K562 (cell line): ENCODE data around the gene SMAGP. TPM values are rescaled to one million over a fixed set of nuclear protein-coding genes. Genes with fewer than 3 reads are reported as not detected.

Source experiments
- CBFA2T3 ChIP-seq: fragments of 450-650 bp; IDR thresholded peaks from 2 replicates; pipeline ENCODE4 v1.6.1; 2017
- ELF4 ChIP-seq: fragments of 450-650 bp; formaldehyde crosslinking; IDR thresholded peaks from 2 replicates; pipeline ENCODE4 v1.4.0; 2022; ENCODE audit warnings: missing genetic modification characterization
- GABPA ChIP-seq: fragments of 200-800 bp; sonication (Bioruptor generic); conservative IDR thresholded peaks from 2 replicates; pipeline ENCODE4 v1.6.1; 2016; ENCODE audit warnings: low read depth, missing genetic modification characterization, missing compliant biosample characterization
- KLF1 ChIP-seq: fragments of 450-650 bp; IDR thresholded peaks from 2 replicates; pipeline ENCODE4 v1.6.1; 2016; ENCODE audit warnings: missing genetic modification characterization, missing compliant biosample characterization
- NCOA1 ChIP-seq: fragments of 450-650 bp; IDR thresholded peaks from 2 replicates; pipeline ENCODE4 v1.6.1; 2016; ENCODE audit warnings: low read depth
- NFRKB ChIP-seq: fragments of 450-650 bp; IDR thresholded peaks from 2 replicates; pipeline ENCODE4 v1.6.1; 2016; ENCODE audit warnings: low read depth
- TAF7 ChIP-seq: fragments of 450-650 bp; IDR thresholded peaks from 2 replicates; pipeline ENCODE4 v1.6.1; 2016; ENCODE audit warnings: missing genetic modification characterization, missing compliant biosample characterization
- ZNF197 ChIP-seq: fragments of 200-800 bp; sonication (Bioruptor generic); IDR thresholded peaks from 2 replicates; pipeline ENCODE4 v1.6.1; 2016; ENCODE audit warnings: low read depth, missing genetic modification characterization, missing compliant biosample characterization
- ZNF316 ChIP-seq: fragments of 450-650 bp; IDR thresholded peaks from 2 replicates; pipeline ENCODE4 v1.6.1; 2016
- ZNF384 ChIP-seq: IDR thresholded peaks from 2 replicates; pipeline ENCODE4 v1.6.1; 2012; ENCODE audit warnings: low read depth, low read length, improper control_type of control experiment
- ZNF696 ChIP-seq: fragments of 250-450 bp; sonication (Bioruptor Pico); conservative IDR thresholded peaks from 2 replicates; pipeline ENCODE4 v1.4.0; 2020; ENCODE audit warnings: mild to moderate bottlenecking, moderate library complexity
- polyA plus RNA-seq, 8 experiments: library from polyadenylated mRNA; depleted of rRNA in 4 of 8; stranded (reverse) in 5 of 8; unstranded in 3 of 8; fragments of >200 nt; fragmentation: Nextera tagmentation in 2 of 8; fragmentation: Illumina TruSeq in 1 of 8; extraction: Ambion mirVana in 2 of 8; extraction: Trizol in 1 of 8; gene quantifications; 2 replicates each; pipeline versions ENCODE4 v1.2.1 to v1.2.3, GENCODE V29; 2011 to 2014; ENCODE audit warnings: inconsistent platforms in 1 of 8, missing spikeins in 1 of 8
- total RNA-seq, 7 experiments: library from RNA; depleted of rRNA in 6 of 7; stranded (reverse); fragments of >200 nt in 6 of 7; fragmentation: Illumina TruSeq in 2 of 7; extraction: Trizol in 2 of 7; gene quantifications; 2 replicates each; pipeline versions ENCODE4 v1.2.1 to v1.2.3, GENCODE V29; 2011 to 2021; ENCODE audit warnings: low replicate concordance in 1 of 7
- TF ChIP-seq, protein P1 (sequence below): sonication (generic); formaldehyde crosslinking; IDR thresholded peaks from 2 replicates; pipeline ENCODE4 v1.8.1; 2023; ENCODE audit warnings: mild to moderate bottlenecking, missing genetic modification reagents
- TF ChIP-seq, protein P2 (sequence below): fragments of 200-800 bp; sonication (Bioruptor generic); IDR thresholded peaks from 2 replicates; pipeline ENCODE4 v1.6.1; 2016; ENCODE audit warnings: missing genetic modification characterization, missing compliant biosample characterization
- TF ChIP-seq, protein P3 (sequence below): sonication (generic); formaldehyde crosslinking; IDR thresholded peaks from 2 replicates; pipeline ENCODE4 v1.8.0; 2023; ENCODE audit warnings: mild to moderate bottlenecking, missing genetic modification reagents
- TF ChIP-seq, protein P4 (sequence below): fragments of 250-450 bp; sonication (Bioruptor Pico); IDR thresholded peaks from 2 replicates; pipeline ENCODE4 v1.4.0; 2020

The SMAGP gene
- total and polyA plus RNA-seq, 9 of the 15 experiments (the other 6 are each of a cell fraction or from before 2014, with no cell fraction given): 23.1 to 62.3 (median 29.9) TPM

DNA sequence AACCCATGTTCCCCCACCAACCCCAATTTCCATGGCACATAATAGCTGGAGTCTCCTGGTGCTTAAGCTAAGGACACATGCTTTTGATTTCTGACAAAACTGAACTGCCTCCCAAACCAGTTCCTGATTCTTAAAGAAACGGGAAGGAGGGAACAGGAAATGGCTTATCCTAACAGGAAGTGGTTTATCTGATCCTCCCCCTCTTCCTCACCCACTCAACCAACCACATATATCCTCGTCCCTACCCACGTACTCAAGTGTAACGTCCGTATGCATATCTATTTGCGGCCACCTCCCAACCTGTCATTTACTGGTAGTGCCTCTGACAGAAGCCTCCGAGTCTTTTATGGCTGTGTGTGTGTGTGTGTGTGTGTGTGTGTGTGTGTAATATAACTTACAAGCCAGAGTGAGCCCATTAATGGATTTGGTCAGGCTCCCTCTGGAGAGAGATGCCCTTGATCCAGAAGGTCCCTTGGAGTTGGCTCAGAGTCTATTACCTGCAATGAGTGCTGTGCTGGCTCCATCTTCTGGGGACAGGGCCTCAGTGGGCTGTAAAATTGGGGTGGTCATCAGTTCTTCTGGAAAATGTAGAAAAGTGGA is 23.9 kb downstream of the SMAGP start (continued):
- TF ChIP-seq, protein P1, sequence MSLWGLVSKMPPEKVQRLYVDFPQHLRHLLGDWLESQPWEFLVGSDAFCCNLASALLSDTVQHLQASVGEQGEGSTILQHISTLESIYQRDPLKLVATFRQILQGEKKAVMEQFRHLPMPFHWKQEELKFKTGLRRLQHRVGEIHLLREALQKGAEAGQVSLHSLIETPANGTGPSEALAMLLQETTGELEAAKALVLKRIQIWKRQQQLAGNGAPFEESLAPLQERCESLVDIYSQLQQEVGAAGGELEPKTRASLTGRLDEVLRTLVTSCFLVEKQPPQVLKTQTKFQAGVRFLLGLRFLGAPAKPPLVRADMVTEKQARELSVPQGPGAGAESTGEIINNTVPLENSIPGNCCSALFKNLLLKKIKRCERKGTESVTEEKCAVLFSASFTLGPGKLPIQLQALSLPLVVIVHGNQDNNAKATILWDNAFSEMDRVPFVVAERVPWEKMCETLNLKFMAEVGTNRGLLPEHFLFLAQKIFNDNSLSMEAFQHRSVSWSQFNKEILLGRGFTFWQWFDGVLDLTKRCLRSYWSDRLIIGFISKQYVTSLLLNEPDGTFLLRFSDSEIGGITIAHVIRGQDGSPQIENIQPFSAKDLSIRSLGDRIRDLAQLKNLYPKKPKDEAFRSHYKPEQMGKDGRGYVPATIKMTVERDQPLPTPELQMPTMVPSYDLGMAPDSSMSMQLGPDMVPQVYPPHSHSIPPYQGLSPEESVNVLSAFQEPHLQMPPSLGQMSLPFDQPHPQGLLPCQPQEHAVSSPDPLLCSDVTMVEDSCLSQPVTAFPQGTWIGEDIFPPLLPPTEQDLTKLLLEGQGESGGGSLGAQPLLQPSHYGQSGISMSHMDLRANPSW: no peak
- TF ChIP-seq, protein P2, sequence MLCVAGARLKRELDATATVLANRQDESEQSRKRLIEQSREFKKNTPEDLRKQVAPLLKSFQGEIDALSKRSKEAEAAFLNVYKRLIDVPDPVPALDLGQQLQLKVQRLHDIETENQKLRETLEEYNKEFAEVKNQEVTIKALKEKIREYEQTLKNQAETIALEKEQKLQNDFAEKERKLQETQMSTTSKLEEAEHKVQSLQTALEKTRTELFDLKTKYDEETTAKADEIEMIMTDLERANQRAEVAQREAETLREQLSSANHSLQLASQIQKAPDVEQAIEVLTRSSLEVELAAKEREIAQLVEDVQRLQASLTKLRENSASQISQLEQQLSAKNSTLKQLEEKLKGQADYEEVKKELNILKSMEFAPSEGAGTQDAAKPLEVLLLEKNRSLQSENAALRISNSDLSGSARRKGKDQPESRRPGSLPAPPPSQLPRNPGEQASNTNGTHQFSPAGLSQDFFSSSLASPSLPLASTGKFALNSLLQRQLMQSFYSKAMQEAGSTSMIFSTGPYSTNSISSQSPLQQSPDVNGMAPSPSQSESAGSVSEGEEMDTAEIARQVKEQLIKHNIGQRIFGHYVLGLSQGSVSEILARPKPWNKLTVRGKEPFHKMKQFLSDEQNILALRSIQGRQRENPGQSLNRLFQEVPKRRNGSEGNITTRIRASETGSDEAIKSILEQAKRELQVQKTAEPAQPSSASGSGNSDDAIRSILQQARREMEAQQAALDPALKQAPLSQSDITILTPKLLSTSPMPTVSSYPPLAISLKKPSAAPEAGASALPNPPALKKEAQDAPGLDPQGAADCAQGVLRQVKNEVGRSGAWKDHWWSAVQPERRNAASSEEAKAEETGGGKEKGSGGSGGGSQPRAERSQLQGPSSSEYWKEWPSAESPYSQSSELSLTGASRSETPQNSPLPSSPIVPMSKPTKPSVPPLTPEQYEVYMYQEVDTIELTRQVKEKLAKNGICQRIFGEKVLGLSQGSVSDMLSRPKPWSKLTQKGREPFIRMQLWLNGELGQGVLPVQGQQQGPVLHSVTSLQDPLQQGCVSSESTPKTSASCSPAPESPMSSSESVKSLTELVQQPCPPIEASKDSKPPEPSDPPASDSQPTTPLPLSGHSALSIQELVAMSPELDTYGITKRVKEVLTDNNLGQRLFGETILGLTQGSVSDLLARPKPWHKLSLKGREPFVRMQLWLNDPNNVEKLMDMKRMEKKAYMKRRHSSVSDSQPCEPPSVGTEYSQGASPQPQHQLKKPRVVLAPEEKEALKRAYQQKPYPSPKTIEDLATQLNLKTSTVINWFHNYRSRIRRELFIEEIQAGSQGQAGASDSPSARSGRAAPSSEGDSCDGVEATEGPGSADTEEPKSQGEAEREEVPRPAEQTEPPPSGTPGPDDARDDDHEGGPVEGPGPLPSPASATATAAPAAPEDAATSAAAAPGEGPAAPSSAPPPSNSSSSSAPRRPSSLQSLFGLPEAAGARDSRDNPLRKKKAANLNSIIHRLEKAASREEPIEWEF (CRISPR knock-in tag): 0 out of 2 replicates have a peak, but pooled peaks have one; percentile 58
- TF ChIP-seq ELF4 (CRISPR knock-in tag) (peak; percentile 97), NFRKB (peak; percentile 77), TAF7 (tag) (peak; percentile 49), ZNF197 (CRISPR knock-in tag) (peak; percentile 85; the same call in 1 of the 2 replicates), NCOA1 (peak; percentile 80; the same call in 1 of the 2 replicates), ZNF316 (peak; percentile 16; the same call in 1 of the 2 replicates), GABPA (tag) (peak; percentile 92), KLF1 (no peak), ZNF696 (CRISPR knock-in tag) (no peak), CBFA2T3 (peak; percentile 72), ZNF384 (no peak)
- TF ChIP-seq, protein P3, sequence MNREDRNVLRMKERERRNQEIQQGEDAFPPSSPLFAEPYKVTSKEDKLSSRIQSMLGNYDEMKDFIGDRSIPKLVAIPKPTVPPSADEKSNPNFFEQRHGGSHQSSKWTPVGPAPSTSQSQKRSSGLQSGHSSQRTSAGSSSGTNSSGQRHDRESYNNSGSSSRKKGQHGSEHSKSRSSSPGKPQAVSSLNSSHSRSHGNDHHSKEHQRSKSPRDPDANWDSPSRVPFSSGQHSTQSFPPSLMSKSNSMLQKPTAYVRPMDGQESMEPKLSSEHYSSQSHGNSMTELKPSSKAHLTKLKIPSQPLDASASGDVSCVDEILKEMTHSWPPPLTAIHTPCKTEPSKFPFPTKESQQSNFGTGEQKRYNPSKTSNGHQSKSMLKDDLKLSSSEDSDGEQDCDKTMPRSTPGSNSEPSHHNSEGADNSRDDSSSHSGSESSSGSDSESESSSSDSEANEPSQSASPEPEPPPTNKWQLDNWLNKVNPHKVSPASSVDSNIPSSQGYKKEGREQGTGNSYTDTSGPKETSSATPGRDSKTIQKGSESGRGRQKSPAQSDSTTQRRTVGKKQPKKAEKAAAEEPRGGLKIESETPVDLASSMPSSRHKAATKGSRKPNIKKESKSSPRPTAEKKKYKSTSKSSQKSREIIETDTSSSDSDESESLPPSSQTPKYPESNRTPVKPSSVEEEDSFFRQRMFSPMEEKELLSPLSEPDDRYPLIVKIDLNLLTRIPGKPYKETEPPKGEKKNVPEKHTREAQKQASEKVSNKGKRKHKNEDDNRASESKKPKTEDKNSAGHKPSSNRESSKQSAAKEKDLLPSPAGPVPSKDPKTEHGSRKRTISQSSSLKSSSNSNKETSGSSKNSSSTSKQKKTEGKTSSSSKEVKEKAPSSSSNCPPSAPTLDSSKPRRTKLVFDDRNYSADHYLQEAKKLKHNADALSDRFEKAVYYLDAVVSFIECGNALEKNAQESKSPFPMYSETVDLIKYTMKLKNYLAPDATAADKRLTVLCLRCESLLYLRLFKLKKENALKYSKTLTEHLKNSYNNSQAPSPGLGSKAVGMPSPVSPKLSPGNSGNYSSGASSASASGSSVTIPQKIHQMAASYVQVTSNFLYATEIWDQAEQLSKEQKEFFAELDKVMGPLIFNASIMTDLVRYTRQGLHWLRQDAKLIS (CRISPR knock-in tag): peak; percentile 46; the same call in 1 of the 2 replicates
- TF ChIP-seq, protein P4, sequence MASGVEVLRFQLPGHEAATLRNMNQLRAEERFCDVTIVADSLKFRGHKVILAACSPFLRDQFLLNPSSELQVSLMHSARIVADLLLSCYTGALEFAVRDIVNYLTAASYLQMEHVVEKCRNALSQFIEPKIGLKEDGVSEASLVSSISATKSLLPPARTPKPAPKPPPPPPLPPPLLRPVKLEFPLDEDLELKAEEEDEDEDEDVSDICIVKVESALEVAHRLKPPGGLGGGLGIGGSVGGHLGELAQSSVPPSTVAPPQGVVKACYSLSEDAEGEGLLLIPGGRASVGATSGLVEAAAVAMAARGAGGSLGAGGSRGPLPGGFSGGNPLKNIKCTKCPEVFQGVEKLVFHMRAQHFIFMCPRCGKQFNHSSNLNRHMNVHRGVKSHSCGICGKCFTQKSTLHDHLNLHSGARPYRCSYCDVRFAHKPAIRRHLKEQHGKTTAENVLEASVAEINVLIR: peak; percentile 73
